SK-N-SH treated with all-trans-retinoic acid at 6 μM for 48 hours (cell line): ENCODE results near the gene ASF1A.

Source experiments
- CSRNP3 ChIP-seq: fragments of 250-450 bp; sonication (Bioruptor Pico); IDR thresholded peaks from 2 replicates; pipeline ENCODE4 v1.5.1; 2021; ENCODE audit warnings: mild to moderate bottlenecking, moderate library complexity
- ESRRG ChIP-seq: fragments of 250-450 bp; sonication (Bioruptor Pico); IDR thresholded peaks from 2 replicates; pipeline ENCODE4 v1.6.1; 2021; ENCODE audit warnings: mild to moderate bottlenecking
- ISL1 ChIP-seq: fragments of 250-450 bp; sonication (Bioruptor Pico); IDR thresholded peaks from 2 replicates; pipeline ENCODE4 v2.1.2; 2022; ENCODE audit warnings: mild to moderate bottlenecking, moderate library complexity
- PATZ1 ChIP-seq: fragments of 250-450 bp; sonication (Bioruptor Pico); IDR thresholded peaks from 2 replicates; pipeline ENCODE4 v1.8.0; 2020; ENCODE audit warnings: mild to moderate bottlenecking, moderate library complexity, borderline replicate concordance

- TF ChIP-seq PATZ1 (no peak), ESRRG (CRISPR knock-in tag) (no peak), ISL1 (CRISPR knock-in tag) (no peak), CSRNP3 (CRISPR knock-in tag) (no peak)
Observed at GRCh38 chr6:118935331-118935668, 41.3 kb downstream of the ASF1A start.
